ENCODE measurements around the gene SEMA5A.
A peak's percentile ranks its signal among the peaks of the same experiment; 100 is the strongest.

Gene SEMA5A

GRCh38 chr5:9059920-9060691 is 485.8 kb downstream of the SEMA5A start:
- no peak overlapping the region for H3K23ac ChIP-seq (ENCODE audit: low read length)
- H4K5ac ChIP-seq (ENCODE audit: low read length) = no peak overlapping the region
- no peak overlapping the region for H3K9ac ChIP-seq (ENCODE audit: low read length)
- no peak overlapping the region for H2BK5ac ChIP-seq (ENCODE audit: low read length)
- H3K27ac ChIP-seq (ENCODE audit: low read depth, low read length) = no peak overlapping the region
- no peak overlapping the region for H3K4me3 ChIP-seq (ENCODE audit: low read length)
- H4K8ac ChIP-seq (ENCODE audit: low read depth, low read length) = no peak overlapping the region
- no peaks in the 10 kb centered on the region for H3K79me2 ChIP-seq (ENCODE audit: control insufficient read depth, insufficient read depth, low read length)
- peaks cover 1% of the 10 kb centered on the region for H3K36me3 ChIP-seq (ENCODE audit: control insufficient read depth, insufficient read depth, low read length)
- no peak overlapping the region for H2BK15ac ChIP-seq (replicated peaks; ENCODE audit: low read depth)
- WGBS (ENCODE audit: extremely low coverage, insufficient coverage, low lambda C conversion rate) = no CpG with 5 or more reads among the region's 5 CpGs
- no peaks in the 10 kb centered on the region for H3K27me3 ChIP-seq (ENCODE audit: insufficient read depth, low read length, poor library complexity)
- no peak overlapping the region for H3K4me2 ChIP-seq (ENCODE audit: low read length)
- no peak overlapping the region for H2BK120ac ChIP-seq (ENCODE audit: low read depth, low read length)
- H3K18ac ChIP-seq (ENCODE audit: low read length) = no peak overlapping the region
- no peak overlapping the region for H3K4ac ChIP-seq (ENCODE audit: low read depth, low read length)
- no peak overlapping the region for H2AK5ac ChIP-seq (ENCODE audit: low read length)
- H3K4me1 ChIP-seq (ENCODE audit: control insufficient read depth, low read depth, low read length) = no peaks in the 10 kb centered on the region
- no peaks in the 10 kb centered on the region for H3K79me1 ChIP-seq (ENCODE audit: low read length)
- DNase-seq = peak; percentile 70
- H3K56ac ChIP-seq (ENCODE audit: low read length) = no peak overlapping the region

- Histone ChIP-seq H2AK5ac (ENCODE audit: low read length) (no peak overlapping the region), H3K18ac (ENCODE audit: low read length) (no peak overlapping the region), H4K5ac (ENCODE audit: low read length) (no peak overlapping the region), H2BK5ac (ENCODE audit: low read length) (no peak overlapping the region), H3K56ac (ENCODE audit: low read length) (no peak overlapping the region), H3K4me2 (ENCODE audit: low read length) (no peak overlapping the region), H2BK120ac (ENCODE audit: low read depth, low read length) (no peak overlapping the region), H3K23ac (ENCODE audit: low read length) (no peak overlapping the region), H3K9ac (ENCODE audit: low read length) (no peak overlapping the region), H3K4me1 (ENCODE audit: control insufficient read depth, low read depth, low read length) (no peaks in the 10 kb centered on the region), H2BK15ac (replicated peaks; ENCODE audit: low read depth) (no peak overlapping the region), H4K8ac (ENCODE audit: low read depth, low read length) (no peak overlapping the region), H3K36me3 (ENCODE audit: control insufficient read depth, insufficient read depth, low read length) (no peaks in the 10 kb centered on the region), H3K27me3 (ENCODE audit: insufficient read depth, low read length, poor library complexity) (no peaks in the 10 kb centered on the region), H3K4ac (ENCODE audit: low read depth, low read length) (no peak overlapping the region), H3K79me1 (ENCODE audit: low read length) (no peaks in the 10 kb centered on the region), H3K27ac (ENCODE audit: low read depth, low read length) (no peak overlapping the region), H3K4me3 (ENCODE audit: low read length) (no peak overlapping the region), H3K79me2 (ENCODE audit: control insufficient read depth, insufficient read depth, low read length) (no peaks in the 10 kb centered on the region)
- DNase-seq = no peak
- WGBS (ENCODE audit: extremely low coverage, insufficient coverage, low lambda C conversion rate) = no CpG with 5 or more reads among the region's 1 CpG
Measured at GRCh38 chr5:9058666-9059065, 487.2 kb downstream of the SEMA5A start.

- H3K27ac ChIP-seq (ENCODE audit: low read depth, low read length) = no peak overlapping the region
- H3K56ac ChIP-seq (ENCODE audit: low read length) = no peak overlapping the region
Measured at GRCh38 chr5:9058161-9058560, 487.7 kb downstream of the SEMA5A start.

GRCh38 chr5:9057406-9058000 is 488.4 kb downstream of the SEMA5A start:
- H3K4me2 ChIP-seq (ENCODE audit: low read length) = no peak overlapping the region
- H3K4ac ChIP-seq (ENCODE audit: low read depth, low read length) = no peak overlapping the region
- no peak overlapping the region for H3K56ac ChIP-seq (ENCODE audit: low read length)
- no peak overlapping the region for H4K8ac ChIP-seq (ENCODE audit: low read depth, low read length)
- H2AK5ac ChIP-seq (ENCODE audit: low read length) = no peak overlapping the region
- no peak overlapping the region for H4K5ac ChIP-seq (ENCODE audit: low read length)
- H3K27me3 ChIP-seq (ENCODE audit: insufficient read depth, low read length, poor library complexity) = no peaks in the 10 kb centered on the region
- H3K27ac ChIP-seq (ENCODE audit: low read depth, low read length) = no peak overlapping the region
- no peak overlapping the region for H3K23ac ChIP-seq (ENCODE audit: low read length)
- H3K79me1 ChIP-seq (ENCODE audit: low read length) = no peaks in the 10 kb centered on the region
- H2BK5ac ChIP-seq (ENCODE audit: low read length) = no peak overlapping the region
- H3K79me2 ChIP-seq (ENCODE audit: control insufficient read depth, insufficient read depth, low read length) = no peaks in the 10 kb centered on the region
- no peak overlapping the region for H3K18ac ChIP-seq (ENCODE audit: low read length)
- H2BK15ac ChIP-seq (replicated peaks; ENCODE audit: low read depth) = no peak overlapping the region
- H3K9ac ChIP-seq (ENCODE audit: low read length) = no peak overlapping the region
- no peaks in the 10 kb centered on the region for H3K4me1 ChIP-seq (ENCODE audit: control insufficient read depth, low read depth, low read length)
- H3K4me3 ChIP-seq (ENCODE audit: low read length) = no peak overlapping the region
- H3K36me3 ChIP-seq (ENCODE audit: control insufficient read depth, insufficient read depth, low read length) = no peaks in the 10 kb centered on the region
- H2BK120ac ChIP-seq (ENCODE audit: low read depth, low read length) = no peak overlapping the region
- no CpG with 5 or more reads among the region's 3 CpGs for WGBS (ENCODE audit: extremely low coverage, insufficient coverage, low lambda C conversion rate)
- no peak for DNase-seq

More at GRCh38 chr5:9058161-9058560, 487.7 kb downstream of the SEMA5A start:
- Histone ChIP-seq H3K9ac (ENCODE audit: low read length) (no peak overlapping the region), H4K5ac (ENCODE audit: low read length) (no peak overlapping the region), H2BK120ac (ENCODE audit: low read depth, low read length) (no peak overlapping the region), H3K79me2 (ENCODE audit: control insufficient read depth, insufficient read depth, low read length) (no peaks in the 10 kb centered on the region), H3K79me1 (ENCODE audit: low read length) (no peaks in the 10 kb centered on the region), H2BK15ac (replicated peaks; ENCODE audit: low read depth) (no peak overlapping the region), H3K4ac (ENCODE audit: low read depth, low read length) (no peak overlapping the region), H3K4me2 (ENCODE audit: low read length) (no peak overlapping the region), H3K18ac (ENCODE audit: low read length) (no peak overlapping the region), H2AK5ac (ENCODE audit: low read length) (no peak overlapping the region), H3K36me3 (ENCODE audit: control insufficient read depth, insufficient read depth, low read length) (no peaks in the 10 kb centered on the region), H4K8ac (ENCODE audit: low read depth, low read length) (no peak overlapping the region), H2BK5ac (ENCODE audit: low read length) (no peak overlapping the region), H3K27me3 (ENCODE audit: insufficient read depth, low read length, poor library complexity) (no peaks in the 10 kb centered on the region), H3K4me3 (ENCODE audit: low read length) (no peak overlapping the region), H3K23ac (ENCODE audit: low read length) (no peak overlapping the region), H3K4me1 (ENCODE audit: control insufficient read depth, low read depth, low read length) (no peaks in the 10 kb centered on the region)
- DNase-seq = no peak

- Histone ChIP-seq H3K4ac (ENCODE audit: low read depth, low read length) (no peak overlapping the region), H3K56ac (ENCODE audit: low read length) (no peak overlapping the region), H3K18ac (ENCODE audit: low read length) (no peak overlapping the region), H3K9ac (ENCODE audit: low read length) (no peak overlapping the region), H3K36me3 (ENCODE audit: control insufficient read depth, insufficient read depth, low read length) (no peaks in the 10 kb centered on the region), H3K79me1 (ENCODE audit: low read length) (no peaks in the 10 kb centered on the region), H3K4me3 (ENCODE audit: low read length) (no peak overlapping the region), H3K27ac (ENCODE audit: low read depth, low read length) (no peak overlapping the region), H2AK5ac (ENCODE audit: low read length) (no peak overlapping the region), H3K79me2 (ENCODE audit: control insufficient read depth, insufficient read depth, low read length) (no peaks in the 10 kb centered on the region), H2BK120ac (ENCODE audit: low read depth, low read length) (no peak overlapping the region), H4K5ac (ENCODE audit: low read length) (no peak overlapping the region), H3K27me3 (ENCODE audit: insufficient read depth, low read length, poor library complexity) (no peaks in the 10 kb centered on the region), H2BK15ac (replicated peaks; ENCODE audit: low read depth) (no peak overlapping the region), H3K4me2 (ENCODE audit: low read length) (no peak overlapping the region), H3K4me1 (ENCODE audit: control insufficient read depth, low read depth, low read length) (no peaks in the 10 kb centered on the region), H3K23ac (ENCODE audit: low read length) (no peak overlapping the region), H2BK5ac (ENCODE audit: low read length) (no peak overlapping the region), H4K8ac (ENCODE audit: low read depth, low read length) (no peak overlapping the region)
- no peak for DNase-seq
- no CpG with 5 or more reads among the region's 4 CpGs for WGBS (ENCODE audit: extremely low coverage, insufficient coverage, low lambda C conversion rate)
Measured at GRCh38 chr5:9056046-9056445, 489.8 kb downstream of the SEMA5A start.
